GM10248 (cell line): ENCODE measurements around the gene HBG1.
"Not testable (repeated sequence)": the region's sequence is repeated elsewhere in the genome, so short reads cannot be mapped to it uniquely, and the experiment has no call there.

Experiments used
- CTCF ChIA-PET: fragments of 300-600 bp; sonication (Branson Sonifier 250); formaldehyde crosslinking; extraction: SDS; loops from one replicate; lab custom pipeline; 2021; ENCODE audit warnings: antibody characterized with exemption; lab: Yijun Ruan, JAX
- POLR2A ChIA-PET: fragments of 350-650 bp; sonication (Branson Sonifier 250); formaldehyde crosslinking; extraction: SDS; loops from one replicate; lab custom pipeline; 2020; ENCODE audit warnings: antibody characterized with exemption; lab: Yijun Ruan, JAX
- DNase-seq: peaks from one replicate; pipeline ENCODE4 v3.0.0; 2012; ENCODE audit errors: extremely low spot score
- TF ChIP-seq, protein P1 (sequence below): IDR thresholded peaks from 2 replicates; pipeline ENCODE4 v1.5.1; 2012; ENCODE audit warnings: mild to moderate bottlenecking, low read depth; ENCODE audit errors: extremely low read depth, missing control alignments, control extremely low read depth

The HBG1 gene

DNA sequence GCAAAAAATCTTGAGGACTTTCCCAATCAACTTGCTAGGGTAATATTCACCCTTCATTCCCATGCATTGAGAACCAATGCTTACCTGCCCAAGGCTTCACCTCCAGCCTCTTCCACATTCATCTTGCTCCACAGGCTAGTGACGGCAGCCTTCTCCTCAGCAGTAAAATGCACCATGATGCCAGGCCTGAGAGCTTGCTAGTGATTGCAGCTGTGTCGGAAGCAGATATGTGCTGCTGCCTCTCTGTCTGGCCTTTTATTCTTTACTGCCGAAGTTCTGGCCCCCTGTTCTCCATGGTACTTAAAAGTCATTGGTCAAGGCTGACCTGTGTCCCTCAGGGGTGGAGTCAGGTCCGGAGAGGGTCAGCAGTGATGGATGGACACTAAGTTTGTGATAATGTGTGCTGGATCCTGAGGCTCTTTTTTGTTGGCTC, 20.1 kb upstream of the HBG1 start, which contains the start of gene HBE1:
TSS of gene HBE1 (minus strand) at position 231 of the 433 bp plus-strand sequence. CDS start at position 176, 55 bp downstream.
- CTCF ChIA-PET = interaction anchor here (1.4 to 2.3 kb wide), 2 partner anchors 22 to 29 kb away, joined by 4 to 7 read pairs; no protein-coding TSS in a partner anchor
- POLR2A ChIA-PET = no interaction called here
- DNase-seq = no peak
- TF ChIP-seq, protein P1, sequence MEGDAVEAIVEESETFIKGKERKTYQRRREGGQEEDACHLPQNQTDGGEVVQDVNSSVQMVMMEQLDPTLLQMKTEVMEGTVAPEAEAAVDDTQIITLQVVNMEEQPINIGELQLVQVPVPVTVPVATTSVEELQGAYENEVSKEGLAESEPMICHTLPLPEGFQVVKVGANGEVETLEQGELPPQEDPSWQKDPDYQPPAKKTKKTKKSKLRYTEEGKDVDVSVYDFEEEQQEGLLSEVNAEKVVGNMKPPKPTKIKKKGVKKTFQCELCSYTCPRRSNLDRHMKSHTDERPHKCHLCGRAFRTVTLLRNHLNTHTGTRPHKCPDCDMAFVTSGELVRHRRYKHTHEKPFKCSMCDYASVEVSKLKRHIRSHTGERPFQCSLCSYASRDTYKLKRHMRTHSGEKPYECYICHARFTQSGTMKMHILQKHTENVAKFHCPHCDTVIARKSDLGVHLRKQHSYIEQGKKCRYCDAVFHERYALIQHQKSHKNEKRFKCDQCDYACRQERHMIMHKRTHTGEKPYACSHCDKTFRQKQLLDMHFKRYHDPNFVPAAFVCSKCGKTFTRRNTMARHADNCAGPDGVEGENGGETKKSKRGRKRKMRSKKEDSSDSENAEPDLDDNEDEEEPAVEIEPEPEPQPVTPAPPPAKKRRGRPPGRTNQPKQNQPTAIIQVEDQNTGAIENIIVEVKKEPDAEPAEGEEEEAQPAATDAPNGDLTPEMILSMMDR = no peak

DNA sequence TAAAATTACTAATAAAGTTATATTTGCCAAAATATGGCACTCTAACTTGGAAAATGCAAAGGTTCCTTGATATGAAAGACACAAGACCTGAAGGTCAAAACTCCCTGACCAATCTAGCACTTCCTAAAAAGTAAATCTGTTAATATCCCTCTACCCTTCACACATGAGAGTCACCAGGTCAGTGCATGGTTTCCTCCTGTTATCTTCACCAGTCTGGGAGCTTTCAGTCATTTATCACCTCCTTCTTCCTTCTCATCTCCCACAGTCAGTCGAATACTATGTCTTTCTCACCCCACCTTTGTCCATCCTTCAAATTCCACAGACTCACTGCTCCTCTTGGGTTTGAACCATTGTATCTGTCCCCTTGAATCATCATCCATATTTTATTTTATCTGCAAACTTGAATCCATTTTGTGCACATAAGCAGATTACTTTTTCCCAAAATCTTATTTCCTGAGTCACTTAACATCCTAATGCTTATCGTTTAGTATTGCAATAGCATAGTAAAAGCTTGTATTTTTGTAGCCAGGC, 17.4 kb upstream of the HBG1 start:
- ChIA-PET POLR2A (no interaction called here), CTCF (interaction anchor here (1.0 kb wide), 1 partner anchor 19 kb away, joined by 4 read pairs; no protein-coding TSS in a partner anchor)
- DNase-seq = no peak
- TF ChIP-seq, protein P1 = no peak

DNA sequence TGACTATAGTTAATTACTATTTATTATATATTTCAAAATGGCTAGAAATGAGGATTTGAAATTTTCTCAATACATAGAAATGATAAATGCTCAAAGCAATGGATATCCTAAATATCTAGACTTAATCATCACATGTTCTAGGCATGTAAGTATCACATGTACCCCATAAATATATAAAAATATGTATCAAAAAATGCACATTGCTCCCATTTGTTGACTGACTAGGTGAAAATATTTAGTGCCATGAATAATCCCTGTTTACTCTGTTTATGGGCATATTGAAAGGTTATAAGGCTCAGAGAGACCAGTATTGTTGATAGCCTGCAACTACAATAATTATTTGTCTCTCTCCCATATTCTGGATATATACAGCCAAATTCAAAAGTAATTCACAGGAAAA, 17.0 kb upstream of the HBG1 start:
- CTCF ChIA-PET = no interaction called here
- POLR2A ChIA-PET = no interaction called here
- DNase-seq = no peak
- TF ChIP-seq, protein P1 = no peak

DNA sequence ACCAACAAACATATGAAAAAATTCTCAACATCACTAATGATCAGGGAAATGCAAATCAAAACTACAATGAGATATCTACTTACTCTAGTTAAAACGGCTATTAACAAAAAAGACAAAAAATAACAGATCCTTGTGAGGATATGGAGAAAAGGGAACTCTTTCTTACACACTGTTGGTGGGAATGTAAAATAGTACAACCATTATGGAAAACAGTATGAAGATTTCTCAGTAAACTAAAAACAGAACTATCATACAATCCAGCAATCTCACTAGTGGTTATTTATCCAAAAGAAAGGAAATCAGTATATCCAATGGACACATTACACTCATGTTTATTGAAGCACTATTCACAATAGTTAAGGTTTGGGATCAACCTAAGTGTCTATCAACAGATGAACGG, 16.2 kb upstream of the HBG1 start:
- no peak for DNase-seq
- POLR2A ChIA-PET = no interaction called here
- CTCF ChIA-PET = no interaction called here
- TF ChIP-seq, protein P1 = no peak

DNA sequence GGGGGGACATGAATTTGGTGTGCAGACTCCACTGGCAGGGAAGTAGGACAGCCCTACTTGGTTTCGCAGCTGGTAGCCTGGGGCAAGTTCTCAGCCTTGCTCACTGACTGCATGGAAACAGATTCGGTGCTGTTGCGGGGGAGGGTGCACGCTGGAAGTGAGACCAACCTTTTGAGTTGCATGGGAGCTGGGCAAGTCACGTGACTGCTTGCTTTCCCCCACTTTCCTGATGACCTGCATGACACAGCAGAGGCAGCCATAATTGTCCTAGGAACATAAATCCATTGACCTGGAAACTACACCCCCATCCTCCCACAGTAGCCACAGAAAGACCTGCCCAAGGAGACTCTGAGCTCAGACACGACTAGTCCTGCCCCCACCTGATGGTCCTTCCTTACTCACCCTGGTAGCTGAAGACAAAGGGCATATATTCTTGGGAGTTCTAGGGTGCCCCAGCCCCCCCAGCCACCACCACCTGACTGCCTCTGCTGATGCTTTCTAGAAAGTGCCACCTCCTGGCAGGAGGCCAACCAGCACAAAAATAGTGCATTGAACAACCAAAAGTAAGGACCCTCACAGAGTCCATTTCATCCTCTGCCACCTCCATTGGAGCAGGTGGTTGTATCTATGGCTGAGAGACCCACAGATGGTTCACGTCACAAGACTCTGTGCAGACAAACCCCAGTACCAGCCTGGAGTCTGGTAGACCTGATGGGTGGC, 9.0 kb upstream of the HBG1 start:
- DNase-seq = no peak
- CTCF ChIA-PET = interaction anchor here (1.5 kb wide), 1 partner anchor 20 kb away, joined by 4 read pairs; no protein-coding TSS in a partner anchor
- TF ChIP-seq, protein P1 = no peak
- POLR2A ChIA-PET = no interaction called here

DNA sequence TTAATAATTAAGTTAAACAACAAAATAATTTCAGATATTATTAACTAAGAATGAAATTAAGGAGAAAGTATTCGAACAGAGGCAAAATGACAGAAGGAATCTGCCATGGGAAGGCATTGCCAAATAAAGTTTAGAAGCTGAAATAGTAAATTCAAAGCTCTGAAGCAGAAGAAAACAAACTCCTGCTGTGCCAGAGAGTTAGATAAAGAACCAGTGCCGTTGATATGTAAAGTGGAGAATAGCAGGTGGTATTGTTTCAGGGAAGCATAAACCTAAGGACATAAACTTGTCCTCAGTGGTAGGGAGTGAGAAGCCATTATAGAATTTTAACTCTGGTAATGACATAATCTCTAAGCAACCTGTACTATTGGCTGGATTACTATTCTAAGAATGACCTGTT, 7.6 kb upstream of the HBG1 start:
- ChIA-PET POLR2A (no interaction called here), CTCF (no interaction called here)
- TF ChIP-seq, protein P1 = no peak
- DNase-seq = no peak

DNA sequence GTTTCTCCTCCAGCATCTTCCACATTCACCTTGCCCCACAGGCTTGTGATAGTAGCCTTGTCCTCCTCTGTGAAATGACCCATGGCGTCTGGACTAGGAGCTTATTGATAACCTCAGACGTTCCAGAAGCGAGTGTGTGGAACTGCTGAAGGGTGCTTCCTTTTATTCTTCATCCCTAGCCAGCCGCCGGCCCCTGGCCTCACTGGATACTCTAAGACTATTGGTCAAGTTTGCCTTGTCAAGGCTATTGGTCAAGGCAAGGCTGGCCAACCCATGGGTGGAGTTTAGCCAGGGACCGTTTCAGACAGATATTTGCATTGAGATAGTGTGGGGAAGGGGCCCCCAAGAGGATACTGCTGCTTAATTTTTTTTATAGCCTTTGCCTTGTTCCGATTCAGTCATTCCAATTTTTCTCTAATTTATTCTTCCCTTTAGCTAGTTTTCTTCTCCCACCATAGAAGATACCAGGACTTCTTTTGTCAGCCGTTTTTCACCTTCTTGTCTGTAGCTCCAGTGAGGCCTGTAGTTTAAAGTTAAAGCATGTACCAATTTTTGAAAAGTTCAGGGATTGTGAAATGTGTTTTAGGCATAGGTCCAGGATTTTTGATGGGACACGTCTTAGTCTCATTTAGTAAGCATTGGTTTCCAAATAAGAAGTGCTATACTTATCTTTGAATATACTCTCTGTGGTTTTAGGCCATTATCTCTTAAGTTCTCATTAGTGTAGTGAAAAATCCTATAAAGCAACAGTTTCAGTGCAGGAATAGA, 5.2 kb upstream of the HBG1 start, which contains the start of gene HBG2:
TSS of gene HBG2 (minus strand) at position 136 of the 768 bp plus-strand sequence. CDS start at position 83, 53 bp downstream.
- POLR2A ChIA-PET, DNase-seq, CTCF ChIA-PET: not testable (repeated sequence)

DNA sequence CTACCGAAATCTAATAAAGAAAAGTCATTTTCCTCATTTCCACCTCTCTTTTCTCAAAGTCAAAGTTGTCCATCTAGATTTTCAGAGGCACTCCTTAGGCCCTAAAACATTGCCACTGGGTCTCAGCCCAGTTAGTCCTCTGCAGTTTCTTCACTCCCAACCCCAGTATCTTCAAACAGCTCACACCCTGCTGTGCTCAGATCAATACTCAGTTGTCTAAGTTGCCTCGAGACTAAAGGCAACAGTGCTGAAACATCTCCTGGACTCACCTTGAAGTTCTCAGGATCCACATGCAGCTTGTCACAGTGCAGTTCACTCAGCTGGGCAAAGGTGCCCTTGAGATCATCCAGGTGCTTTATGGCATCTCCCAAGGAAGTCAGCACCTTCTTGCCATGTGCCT, 4.4 kb upstream of the HBG1 start:
- CTCF ChIA-PET, DNase-seq, POLR2A ChIA-PET: not testable (repeated sequence)

DNA sequence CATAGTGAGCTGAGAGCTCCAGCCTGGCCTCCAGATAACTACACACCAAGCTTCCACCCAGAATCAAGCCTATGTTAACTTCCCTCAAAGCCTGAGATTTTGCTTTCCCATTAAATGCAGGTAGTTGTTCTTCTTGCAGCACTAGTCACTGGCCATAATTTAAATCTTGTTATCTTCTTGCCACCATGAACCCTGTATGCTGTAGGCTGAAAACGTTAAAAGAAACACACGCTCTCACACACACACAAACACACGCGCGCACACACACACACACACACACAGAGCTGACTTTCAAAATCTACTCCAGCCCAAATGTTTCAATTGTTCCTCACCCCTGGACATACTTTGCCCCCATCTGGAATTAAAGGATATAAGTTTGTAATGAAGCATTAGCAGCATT, 3.8 kb upstream of the HBG1 start:
- CTCF ChIA-PET, POLR2A ChIA-PET, DNase-seq: not testable (repeated sequence)
